HG02588 (cell line): ENCODE results near the gene NR2C2.
"Not testable (repeated sequence)": the region's sequence is repeated elsewhere in the genome, so short reads cannot be mapped to it uniquely, and the experiment has no call there.

Experiments used
- ATAC-seq: cut with Tn5 transposase; IDR thresholded peaks from one replicate; pipeline ENCODE4 v1.9.1; 2021; ENCODE audit warnings: mild to moderate bottlenecking, moderate library complexity; ENCODE audit not compliant: unreplicated experiment

The NR2C2 gene

GRCh38 chr3:14947100-14947885 lies at the start of gene NR2C2:
Gene NR2C2 (plus strand): TSS chr3:14947583. CDS start chr3:15003915, 56,332 bp downstream.
- ATAC-seq: peak; percentile 52

- ATAC-seq: no peak
Measured at GRCh38 chr3:14898929-14899328, 48.5 kb upstream of the NR2C2 start.

GRCh38 chr3:14899993-14900618 lies 47.3 kb upstream of the NR2C2 start:
- ATAC-seq: no peak

GRCh38 chr3:14900881-14901873 lies 46.2 kb upstream of the NR2C2 start:
- no peak for ATAC-seq

- ATAC-seq: no peak
Measured at GRCh38 chr3:14902719-14903118, 44.7 kb upstream of the NR2C2 start.

DNA sequence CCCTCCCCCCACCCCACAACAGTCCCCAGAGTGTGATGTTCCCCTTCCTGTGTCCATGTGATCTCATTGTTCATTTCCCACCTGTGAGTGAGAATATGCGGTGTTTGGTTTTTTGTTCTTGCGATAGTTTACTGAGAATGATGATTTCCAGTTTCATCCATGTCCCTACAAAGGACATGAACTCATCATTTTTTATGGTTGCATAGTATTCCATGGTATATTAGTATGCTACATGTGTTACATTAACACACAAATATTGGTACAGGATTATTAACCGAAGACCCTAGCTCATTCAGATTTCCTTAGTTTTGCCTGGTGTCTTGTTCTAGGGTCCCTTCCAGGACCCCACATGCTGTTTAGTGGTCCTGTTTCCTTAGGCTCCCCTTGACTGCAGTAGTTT lies 43.9 kb upstream of the NR2C2 start:
- ATAC-seq: not testable (repeated sequence)

DNA sequence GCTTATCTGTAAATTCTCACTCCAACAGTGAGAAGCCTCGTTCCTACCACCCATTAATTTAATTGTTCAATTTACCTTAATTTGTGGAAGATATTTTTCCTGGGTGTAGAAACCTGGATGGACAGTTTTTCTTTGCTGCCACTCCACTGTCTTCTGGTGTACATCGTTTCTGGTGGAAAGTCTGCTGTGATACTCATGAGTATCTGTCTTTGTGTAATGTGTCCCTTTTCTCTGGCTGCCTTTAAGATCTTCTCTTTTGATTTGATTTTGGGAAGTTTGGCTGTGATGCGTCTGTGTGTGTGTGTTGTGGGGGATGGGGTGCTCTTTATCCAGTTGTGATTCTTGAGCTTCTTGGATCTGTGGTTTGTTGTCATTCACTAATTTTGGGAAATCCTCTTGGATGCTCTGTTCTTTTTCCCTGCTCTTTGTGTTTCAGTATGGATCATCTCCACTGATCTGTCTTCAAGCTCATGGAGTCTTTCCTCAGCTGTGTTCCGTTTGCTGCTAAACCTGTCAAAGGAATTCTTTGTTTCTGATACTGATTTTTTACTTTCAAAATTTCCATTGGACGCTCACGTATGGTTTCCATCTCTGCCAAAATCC lies 42.2 kb upstream of the NR2C2 start:
- no peak for ATAC-seq

DNA sequence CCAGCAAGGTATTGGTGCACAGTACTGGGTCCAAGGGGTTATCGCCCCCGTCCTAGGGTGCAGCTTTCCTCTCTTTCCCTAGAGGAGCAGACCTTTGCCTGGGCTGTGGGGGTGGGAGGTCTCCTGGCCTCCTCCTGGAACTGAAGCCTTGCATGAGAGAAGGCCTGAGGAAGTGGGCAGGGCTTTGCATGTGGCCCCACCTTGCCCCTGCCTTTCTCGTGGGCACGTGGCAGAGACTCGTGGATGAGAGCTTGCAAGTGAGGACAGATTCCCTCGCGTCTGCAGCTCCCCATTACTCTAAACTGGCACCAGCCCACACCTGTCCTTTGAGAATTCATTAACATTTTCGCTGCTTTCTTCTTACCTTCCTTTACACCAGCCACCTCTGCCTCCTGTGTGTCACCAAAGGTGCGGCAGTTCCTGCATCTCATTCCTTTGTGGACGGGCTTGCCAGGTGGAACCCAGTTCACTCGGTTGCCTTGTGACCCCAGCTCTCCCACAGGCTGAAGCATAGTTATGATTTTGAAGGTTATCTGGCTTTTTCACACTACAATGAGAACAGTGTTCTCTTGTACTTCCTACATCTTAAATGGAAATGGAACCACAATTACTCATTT lies 40.9 kb upstream of the NR2C2 start:
- ATAC-seq: no peak

- ATAC-seq: no peak
Measured at GRCh38 chr3:14907043-14907966, 40.1 kb upstream of the NR2C2 start.

DNA sequence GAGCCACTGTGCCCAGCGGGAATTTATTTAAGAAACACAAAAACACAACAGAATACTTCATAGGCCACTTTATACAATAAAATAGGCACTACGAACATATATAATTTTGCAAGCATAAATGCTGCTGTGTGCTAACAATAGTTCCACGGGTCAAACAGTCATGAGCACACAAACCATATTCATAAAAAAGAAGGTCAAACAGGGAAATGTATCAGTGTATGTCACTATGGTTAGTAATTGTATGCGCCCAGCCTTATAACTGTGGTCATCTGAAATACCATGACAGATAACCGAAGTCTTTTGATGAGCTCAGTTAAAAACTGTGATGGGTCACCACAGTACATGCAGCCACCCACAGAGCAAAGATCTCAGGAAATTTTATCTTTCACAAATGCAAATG lies 38.1 kb upstream of the NR2C2 start:
- no peak for ATAC-seq

DNA sequence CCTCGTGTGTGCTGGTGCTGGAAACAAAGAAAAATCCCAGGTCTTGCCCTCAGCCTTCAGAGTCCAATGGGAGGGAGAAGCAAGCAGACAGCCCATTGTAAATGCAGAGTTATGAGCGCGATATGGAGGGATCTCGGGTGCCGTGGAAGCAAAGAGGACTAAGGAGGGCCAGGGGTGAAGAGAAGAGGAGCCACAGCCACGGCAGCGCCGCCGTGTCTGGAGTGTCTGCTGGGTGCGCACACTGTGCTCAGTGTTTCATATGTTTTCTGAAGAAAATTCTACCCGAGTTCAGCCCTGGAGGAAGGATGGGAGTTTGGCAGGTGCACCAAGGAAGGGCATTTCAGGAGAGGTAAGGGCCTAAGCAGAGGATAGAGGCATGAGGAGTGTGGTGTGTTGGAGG lies 35.7 kb upstream of the NR2C2 start:
- no peak for ATAC-seq

DNA sequence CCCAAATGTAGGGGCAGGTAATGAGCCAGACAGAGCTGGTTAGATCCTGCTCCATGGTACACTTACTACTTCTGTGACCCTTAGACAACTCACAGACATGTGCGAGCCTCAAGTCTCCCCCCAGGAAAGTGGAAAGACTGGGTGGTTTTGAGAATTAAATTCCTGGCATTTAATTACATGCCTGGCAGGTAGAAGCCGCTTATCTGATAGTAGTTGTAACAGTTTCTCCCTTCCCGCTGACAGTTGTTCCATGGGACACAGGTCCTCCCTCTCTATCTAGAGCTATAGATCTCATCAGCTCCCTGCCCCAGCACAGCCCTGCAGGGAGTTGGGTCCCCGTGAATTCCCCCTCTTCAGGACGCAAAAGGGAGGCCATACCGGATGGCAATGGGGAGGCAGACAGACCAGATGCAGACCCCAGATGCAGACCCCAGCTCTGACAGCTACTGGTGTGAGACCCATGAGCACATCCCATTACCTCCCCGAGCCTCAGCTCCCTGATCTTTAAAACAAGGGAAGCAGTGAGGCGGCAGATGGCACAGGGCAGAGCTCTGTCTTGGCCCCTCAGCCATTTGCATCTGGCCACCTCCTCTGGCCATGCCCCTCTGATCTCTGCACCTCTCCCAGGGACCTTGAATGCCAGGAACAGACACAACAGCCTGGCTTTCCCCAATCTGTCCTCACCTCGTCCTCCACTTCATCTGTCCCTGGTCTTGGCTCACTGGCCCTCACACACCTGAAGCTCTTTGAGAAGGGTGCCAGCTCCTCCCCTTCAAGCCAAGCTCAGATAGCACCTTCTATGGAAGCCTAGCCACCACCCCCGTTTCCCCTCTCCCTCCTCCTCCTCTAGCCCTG lies 34.1 kb upstream of the NR2C2 start:
- ATAC-seq: no peak

GRCh38 chr3:14913926-14914778 lies 33.2 kb upstream of the NR2C2 start:
- no peak for ATAC-seq

GRCh38 chr3:14914779-14915117 lies 32.6 kb upstream of the NR2C2 start:
- ATAC-seq: no peak

- ATAC-seq: no peak
Measured at GRCh38 chr3:14915636-14916222, 31.7 kb upstream of the NR2C2 start.

DNA sequence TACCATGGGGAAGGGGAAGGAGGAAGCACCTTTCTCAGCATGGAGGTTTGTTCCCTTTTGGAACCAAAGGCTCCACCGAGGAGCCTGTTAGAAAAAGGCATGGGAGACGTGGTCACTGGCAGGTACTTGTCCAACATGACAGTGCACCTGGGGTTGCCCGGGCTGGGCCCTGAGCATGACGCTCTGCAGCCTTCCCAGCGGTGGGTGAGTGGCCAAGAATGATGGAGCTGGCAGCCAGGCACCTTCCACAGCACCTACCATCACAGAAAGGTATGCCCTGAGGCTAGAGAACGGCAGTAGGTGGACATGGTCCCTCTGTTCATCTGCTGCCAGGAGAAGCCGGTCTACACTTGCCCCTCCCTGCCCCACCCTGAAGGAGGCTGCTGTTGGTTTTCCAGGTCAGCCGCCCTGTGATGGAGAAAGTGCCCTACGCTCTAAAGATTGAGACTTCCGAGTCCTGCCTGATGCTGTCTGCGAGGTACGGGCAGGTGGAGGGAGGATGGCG lies 29.0 kb upstream of the NR2C2 start:
- ATAC-seq: no peak

- ATAC-seq: no peak
Measured at GRCh38 chr3:14920536-14920935, 26.8 kb upstream of the NR2C2 start.
